B cell (primary cell): ENCODE data around the gene SCAMP5.

Experiments used
- EZH2 ChIP-seq: IDR thresholded peaks from 2 replicates; pipeline ENCODE4 v1.6.1; 2012; ENCODE audit warnings: borderline replicate concordance, low read depth, mild to moderate bottlenecking, moderate library complexity, low read length; ENCODE audit not compliant: insufficient read depth, poor library complexity, severe bottlenecking
- TF ChIP-seq, protein P1 (sequence below): fragments of 200-600 bp; IDR thresholded peaks from one replicate; pipeline ENCODE4 v1.8.0; 2022; ENCODE audit warnings: antibody characterized with exemption, mild to moderate bottlenecking

DNA sequence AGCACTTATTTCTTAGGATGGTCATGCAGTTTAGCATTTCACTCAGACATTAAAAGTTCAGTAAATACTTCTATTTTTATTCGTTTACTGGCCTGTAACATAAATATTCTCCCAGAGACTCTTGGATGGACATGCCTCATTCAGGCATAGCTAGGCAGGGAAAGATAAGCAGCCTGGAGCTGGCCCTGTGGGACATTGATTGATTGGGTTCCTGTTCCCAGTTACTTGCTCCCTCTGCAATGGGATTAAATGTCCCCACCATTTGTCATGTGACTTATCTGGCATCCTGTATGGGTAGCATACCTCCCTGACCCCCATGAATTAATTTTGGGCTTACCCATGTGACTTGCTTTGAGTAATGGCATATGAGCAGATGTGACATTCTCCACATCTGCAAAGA lies 2.7 kb upstream of the SCAMP5 start:
- TF ChIP-seq, protein P1, sequence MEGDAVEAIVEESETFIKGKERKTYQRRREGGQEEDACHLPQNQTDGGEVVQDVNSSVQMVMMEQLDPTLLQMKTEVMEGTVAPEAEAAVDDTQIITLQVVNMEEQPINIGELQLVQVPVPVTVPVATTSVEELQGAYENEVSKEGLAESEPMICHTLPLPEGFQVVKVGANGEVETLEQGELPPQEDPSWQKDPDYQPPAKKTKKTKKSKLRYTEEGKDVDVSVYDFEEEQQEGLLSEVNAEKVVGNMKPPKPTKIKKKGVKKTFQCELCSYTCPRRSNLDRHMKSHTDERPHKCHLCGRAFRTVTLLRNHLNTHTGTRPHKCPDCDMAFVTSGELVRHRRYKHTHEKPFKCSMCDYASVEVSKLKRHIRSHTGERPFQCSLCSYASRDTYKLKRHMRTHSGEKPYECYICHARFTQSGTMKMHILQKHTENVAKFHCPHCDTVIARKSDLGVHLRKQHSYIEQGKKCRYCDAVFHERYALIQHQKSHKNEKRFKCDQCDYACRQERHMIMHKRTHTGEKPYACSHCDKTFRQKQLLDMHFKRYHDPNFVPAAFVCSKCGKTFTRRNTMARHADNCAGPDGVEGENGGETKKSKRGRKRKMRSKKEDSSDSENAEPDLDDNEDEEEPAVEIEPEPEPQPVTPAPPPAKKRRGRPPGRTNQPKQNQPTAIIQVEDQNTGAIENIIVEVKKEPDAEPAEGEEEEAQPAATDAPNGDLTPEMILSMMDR = no peak
- no peak for TF ChIP-seq EZH2
